ENCODE data around the gene LRRC74A.

LRRC74A gene

DNA sequence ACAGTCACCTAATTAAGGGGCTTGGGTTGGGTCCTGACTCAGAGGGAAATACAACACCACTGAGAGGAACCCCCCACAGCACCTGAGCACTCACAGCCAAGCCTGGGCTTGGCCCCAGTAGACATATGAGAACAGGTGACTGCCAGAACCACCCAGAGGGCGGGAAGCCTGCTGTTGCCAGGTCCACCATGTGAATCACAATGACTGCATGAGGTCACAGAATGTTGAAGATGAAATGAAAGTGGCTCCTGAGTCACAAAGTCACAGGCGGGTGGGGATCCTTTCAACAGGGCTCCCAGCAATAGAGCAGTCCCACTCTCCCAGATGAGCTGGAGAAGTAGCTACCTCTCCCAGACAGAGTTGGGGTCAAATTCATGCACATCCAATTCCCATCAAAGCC is at the start of gene LRRC74A:
Gene LRRC74A, plus strand, starts transcription at position 287 of the 400 bp plus-strand sequence. CDS start 290 bp downstream, outside the sequence.
- DNase-seq = no peak

DNA sequence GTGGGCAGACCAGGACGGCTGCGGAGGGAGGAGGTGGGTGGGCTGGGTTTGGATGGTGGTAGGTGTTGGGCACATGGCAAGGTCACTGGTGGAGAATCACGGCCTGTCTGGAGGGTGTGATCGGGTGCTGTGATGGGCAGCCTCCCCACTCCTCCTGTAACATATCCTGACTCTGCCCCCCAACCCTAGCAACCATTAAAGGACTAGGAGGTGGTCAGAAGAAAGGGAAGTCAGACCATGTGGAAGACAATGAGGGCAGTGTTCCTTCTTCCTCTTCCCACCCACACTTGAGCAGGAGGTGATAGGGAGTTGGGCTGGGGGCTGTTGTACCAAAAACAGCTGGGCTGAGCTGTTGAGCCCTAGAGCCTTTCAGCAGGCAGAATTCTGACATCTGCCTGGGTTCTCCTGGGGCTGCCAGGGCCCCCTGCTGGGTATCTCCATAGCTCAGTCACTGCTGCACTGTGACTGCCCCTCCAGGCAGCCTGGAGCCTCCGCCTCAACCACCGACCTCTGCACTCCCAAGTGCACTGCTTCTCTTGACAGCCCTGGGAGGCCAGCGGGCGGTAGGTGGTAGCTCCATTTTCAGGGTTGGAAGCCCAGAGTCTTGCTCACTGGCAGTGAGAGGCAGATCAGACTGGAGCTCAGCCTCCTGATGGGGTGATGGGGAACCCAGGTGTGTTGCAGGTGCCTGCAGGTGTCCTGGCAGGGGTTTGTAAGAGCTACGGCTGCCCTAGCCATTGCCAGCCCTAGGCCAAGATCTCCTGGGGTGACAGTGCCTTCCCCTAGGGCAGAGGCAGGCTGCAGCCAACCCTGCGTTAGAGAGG is 49.6 kb upstream of the LRRC74A start:
- peak in 1 of 2 experiments; percentile 23 for DNase-seq

DNA sequence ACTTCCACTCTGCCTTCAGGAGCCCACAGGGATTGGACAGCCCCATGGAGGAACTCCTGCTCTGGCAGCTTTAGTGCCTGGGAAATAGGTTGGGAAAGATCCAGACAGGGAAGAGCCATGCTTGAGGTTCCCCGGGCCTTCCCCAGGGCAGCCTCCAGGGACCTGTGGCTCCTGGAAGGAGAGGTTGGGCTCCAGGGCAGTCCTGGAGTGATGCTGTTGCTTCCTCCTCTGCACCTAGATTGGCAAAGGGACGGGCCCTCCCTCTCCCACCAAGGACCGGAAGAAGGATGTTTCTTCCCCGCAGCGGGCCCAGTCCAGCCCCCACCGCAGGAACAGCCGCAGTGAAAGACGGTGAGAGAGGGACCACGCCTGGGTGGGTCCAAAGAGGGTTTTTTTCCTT is 48.5 kb upstream of the LRRC74A start:
- no peak for DNase-seq

DNA sequence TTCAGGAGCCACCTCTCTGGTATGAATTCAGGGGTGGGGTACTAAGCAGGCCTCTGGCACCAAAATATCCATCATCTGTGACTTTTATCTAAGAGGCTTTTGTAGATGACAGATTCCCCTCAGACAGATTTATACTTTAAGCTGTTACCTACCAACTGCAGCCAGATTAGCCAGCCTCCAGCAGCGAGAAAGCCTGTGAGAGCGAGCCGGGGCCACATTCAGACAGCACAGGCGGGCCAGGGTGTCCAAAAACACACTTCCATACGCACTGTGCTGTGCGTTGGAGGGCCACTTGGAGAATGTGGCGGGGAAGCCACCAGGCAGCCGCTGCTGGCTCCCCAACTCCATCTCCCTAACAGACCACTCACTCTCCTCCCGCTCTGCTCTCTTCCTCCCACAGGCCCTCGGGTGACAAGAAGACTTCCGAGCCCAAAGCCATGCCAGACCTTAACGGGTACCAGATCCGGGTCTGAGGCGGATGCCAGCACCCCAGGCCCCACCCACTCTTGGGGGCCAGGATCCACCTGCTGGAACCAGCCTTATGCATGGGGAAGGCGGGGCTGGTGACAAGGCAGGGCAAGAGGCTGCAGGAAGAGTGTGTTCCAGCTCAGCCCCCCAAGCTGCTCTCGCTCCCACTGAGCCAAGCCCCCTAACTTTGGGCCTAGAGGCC is 47.5 kb upstream of the LRRC74A start:
- DNase-seq = no peak

DNA sequence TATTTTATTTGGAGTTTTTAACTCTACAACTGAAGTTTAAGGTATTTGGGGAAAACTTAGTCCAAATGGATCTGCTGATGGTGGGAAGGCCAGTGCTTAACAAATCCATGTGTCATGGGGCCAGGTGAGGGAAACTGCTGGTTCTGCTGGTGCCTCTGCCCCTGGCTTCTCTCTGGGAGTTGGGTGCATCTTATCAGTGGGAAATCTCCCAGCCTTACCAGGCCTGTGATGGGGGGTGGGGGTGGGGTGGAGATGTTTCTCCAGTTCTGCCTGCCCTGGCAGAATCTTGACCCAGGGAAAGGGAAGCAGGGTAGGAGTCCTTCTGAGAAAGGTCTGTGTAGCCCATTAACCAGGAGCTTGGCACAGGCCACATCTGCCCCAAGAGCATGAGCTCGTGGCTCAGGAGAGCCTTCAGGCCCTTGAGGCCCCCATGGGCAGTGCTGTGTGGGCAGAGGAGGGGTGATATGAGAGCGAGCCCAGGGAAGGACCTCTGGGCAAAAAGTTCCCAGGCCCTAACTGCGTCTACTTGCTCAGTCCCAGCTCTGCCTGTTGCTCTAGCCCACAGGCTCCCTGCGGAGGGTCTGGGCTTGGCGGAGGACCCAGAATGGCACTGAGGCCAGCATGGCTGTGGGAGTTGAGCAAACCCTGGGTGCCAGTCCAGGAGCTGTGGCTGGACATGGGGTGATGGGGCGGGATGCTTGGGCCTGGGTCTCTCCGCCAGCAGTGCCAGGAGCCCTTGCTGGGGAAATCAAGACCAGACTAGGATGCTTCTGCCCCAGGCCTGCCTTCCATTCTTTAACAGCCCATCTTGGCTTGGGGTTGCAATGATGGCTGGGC is 46.8 kb upstream of the LRRC74A start:
- DNase-seq = no peak

DNA sequence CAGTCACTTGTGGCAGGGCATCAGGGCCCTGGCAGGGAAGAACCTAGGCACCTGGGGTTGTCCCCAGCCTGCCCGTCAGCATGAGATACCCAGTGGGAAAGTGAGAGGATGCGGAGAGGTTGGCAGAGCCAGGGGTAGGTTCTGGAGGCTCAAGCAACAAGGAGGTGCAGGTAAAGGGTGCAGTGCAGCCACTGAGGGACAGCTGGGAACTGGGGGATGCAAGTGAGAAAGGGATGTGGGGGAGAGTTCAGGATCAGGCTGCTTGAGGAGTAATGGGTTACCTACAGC is 46.2 kb upstream of the LRRC74A start:
- no peak for DNase-seq

DNA sequence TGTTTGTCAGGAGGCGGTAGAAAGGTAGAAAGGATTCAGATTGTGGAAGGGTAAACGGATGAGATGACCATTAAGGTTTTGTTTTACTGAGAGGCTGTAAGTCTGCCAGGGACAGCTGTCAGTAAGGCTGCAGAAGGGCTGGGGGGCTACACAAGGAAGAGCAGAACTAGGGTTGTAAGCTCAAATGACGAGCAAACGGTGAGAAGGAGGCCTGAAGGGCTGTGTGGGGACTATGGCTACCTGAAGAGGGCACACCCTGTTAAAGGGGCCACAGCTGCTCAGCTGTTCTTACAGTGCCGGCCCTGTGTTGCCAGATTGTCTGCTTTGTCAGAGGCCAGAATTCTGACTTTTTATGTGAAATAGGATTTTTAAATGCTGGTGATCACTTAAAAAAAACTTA is 45.8 kb upstream of the LRRC74A start:
- DNase-seq = no peak

DNA sequence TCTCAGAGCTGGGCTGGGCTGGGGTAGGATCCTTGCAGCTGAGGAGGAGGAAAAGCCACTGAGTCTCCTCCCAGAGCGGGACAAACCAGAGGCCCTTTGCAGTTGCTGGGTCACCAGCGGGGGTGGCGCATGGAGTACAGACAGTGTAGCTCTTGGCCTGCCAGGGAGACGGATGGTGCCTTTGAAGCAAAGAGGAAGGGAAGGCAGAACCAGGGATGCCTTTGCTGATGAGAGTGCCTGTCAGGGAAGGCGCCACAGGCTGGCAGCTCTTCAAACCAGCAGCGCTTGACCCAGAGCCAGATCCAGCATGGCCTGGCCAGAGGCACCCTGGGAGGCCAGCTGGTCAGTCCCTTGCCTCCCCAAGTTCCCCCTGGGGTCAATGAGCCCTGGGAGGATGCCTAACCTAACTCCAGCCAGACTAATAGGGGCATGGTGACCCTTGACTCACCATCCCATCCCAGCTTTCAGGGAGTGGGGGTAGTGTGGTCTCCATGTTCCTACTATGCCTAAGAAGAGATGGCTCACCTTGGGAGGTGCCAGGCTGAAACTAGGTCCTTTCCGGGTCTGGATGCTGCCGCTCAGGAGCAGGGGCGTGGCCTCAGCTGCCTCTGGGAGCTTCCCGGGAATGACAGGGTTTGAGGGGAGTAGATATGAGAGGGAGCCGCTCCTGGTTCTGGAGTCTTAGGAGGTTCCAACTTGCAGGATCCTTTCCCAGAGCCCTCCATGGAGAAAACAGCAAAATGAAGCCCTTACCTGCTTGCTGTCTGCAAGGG is 45.1 kb upstream of the LRRC74A start:
- DNase-seq = no peak

DNA sequence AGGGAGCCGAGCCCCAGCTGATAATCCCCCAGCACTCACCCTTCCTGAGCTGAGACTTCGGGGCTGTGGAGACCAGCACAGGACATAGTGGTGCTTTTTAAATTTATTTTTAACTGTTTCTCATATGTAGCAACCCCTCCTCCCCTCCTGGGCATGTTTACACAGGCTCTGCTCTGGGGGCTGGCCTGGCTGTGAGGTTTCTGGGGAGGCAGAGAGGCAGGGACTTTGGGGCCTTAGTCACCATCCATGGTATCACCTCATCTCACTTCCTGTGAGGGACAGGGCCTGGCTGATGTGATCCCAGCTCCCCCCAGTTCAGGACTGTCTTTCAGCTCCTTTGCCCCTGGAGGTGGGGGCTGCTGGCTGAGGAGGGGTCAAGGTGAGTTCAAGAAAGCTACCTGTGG is 44.6 kb upstream of the LRRC74A start:
- no peak for DNase-seq

DNA sequence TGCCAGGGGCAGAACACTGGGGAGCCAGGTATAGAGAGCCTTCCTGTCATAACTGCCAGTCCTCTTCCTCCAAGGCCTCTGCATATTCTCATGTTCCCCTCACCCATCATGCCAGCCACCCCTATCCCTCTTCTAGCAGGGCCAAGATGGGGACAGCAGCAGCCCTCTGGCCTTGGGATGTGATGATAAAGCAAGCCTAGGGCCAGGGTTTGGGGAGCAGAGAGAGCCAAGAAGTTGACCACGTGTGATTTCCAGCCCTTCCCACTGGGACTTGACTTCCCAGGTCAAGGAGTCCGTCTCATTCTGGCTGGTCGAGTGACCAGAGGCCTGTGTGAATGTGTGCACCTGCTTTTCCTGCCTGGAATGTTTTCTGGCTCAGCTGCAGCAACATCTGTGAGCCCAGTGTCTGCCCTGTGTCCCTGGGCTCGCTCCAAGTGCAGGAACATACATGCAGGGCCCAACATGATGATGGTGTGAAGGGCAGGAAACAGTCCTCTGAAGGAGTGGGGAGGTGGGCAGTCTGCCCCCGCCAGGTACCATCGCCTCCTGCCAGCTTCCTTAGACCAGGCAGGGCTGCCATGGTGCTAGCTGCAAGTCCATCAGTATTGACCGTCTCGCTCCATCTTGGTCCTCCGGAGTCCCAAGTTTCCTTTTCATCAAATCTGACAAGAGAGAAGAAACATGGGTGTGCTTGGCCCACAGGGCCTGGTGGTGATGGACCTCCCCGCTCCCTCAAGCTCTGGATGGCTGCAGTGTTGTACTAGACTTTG is 43.9 kb upstream of the LRRC74A start:
- DNase-seq = no peak

DNA sequence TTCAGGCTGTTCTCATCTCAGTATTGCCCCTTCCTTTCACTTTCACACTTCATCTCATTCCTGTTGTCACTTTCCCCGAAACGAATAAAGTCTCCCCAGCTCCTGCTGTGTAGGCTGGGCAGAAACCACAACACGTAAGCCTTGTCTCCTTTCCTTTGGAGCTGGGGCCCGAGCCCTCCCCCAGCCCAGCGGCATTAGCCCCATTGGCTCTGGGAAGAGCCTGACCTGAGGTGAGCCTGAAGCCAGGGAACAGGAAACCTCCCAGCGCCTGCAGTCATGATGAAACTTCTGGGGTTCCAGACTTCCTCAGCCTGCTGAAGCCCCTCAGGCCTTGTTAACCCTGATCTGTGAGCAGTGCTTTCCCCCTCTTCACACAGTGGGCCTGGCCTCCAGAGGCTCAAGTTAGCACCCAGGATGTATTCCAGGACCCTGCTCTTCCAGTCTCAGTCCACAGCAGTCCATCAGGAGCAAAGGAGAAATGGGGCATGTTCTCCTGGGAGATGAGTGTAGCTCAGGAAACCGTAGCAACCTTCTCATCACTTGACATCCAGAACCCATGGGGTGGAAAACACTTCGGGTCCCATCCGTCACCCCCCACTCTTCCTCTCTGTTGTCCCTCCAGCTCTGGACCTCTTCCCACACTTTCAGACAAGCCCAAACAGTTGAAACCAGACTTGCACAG is 43.2 kb upstream of the LRRC74A start:
- DNase-seq = no peak

DNA sequence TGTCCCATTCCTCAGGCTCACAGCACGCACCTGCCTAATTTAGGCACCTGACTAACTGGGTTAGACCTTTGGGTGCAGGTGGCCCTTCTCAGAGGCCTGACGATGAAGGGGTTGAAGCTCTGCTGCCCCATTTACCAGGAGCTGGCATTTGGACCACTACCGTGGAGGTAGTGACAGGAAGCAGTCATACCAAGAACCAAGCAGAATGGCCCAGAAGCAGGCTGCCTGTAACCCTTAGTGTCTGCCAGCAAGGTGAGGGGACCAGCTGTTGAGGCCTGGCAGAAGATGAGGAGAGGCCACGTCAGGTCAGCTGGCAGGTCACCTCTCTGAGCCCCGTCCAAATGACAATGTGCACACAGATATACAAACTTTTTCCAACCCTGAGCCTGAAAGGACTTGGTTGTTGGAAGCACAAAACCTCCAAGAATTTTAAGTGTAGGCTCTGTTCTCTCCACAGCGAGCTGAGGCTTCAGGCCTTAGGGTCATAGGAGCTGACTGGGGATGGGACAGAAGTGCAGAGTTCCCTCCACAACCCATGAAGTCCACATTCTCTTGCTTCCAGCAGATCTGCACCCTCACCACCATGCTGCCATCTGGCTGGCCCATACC is 41.8 kb upstream of the LRRC74A start:
- no peak for DNase-seq

DNA sequence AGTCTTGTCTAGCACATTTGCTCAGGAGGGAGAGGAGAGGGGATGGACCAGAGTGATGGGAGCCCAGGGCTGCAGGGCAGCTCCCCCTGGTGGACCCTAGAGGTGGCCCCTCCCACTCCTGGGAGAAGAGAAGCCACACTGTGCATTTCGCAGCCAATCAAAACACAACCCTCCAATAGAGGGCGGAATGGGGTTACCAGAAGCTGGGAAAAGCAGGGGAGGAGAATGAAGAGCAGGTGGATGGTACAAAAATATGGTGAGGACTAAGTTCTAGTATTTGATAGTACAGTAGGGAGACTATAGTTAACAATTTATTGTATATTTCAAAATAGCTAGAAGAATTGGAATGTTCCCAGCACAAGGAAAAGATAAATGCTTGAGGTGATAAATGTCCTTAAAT is 41.3 kb upstream of the LRRC74A start:
- DNase-seq = peak; percentile 69 to 78

DNA sequence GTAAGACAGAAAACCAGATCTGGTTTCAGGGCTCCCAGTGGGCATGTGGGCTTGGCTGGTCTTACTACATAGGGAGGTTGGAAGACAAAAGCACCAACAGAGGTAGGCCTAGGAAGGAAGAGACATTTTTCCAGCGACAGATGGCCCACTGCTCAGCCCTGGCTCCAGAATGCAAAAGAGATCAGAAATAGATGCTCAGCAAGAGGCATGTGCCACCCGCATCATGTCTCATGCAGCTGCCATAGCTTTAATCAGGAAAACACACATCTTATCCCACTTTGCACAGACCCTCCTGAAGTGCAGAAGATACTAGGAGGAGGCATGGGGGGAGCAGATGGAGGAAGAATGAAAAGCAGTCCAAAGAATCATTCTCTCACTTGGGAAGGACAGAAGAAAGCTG is 39.6 kb upstream of the LRRC74A start:
- DNase-seq = no peak

DNA sequence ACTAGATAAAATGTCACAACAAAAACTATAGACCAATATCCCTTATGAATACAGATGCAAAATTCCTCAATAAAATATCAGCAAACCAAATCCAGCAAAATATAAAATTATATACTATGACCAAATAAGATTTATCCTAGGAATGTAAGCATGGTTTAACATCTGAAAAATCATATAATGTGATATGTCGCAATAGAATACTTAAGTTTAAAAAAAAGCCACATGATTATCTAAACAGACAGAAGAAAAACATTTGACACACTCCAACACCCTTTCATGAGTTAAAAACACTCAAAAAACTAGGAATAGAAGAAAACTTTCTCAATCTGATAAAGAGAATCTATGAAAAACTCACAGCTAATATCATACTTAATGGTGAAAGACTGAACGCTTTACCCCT is 33.8 kb upstream of the LRRC74A start:
- no peak for DNase-seq

DNA sequence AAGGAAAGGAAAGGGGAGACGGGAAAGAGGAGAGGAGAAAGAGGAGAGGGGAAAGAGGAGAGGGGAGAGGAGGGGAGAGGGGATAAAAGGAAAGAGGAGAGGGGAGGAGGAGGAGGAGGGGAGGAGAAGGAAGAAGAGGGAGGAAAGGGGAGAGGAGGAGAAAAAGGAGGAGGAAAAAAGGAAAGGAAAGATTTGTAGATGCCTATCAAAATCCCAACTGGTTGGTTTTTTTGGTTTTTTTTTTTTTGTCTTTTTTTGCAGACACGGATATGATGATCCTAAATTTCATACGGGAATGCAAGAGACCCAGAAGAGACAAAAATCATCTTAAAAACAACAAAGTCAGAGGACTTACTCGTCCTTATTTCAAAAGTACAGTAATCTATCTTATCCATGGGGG is 32.9 kb upstream of the LRRC74A start:
- DNase-seq = no peak

DNA sequence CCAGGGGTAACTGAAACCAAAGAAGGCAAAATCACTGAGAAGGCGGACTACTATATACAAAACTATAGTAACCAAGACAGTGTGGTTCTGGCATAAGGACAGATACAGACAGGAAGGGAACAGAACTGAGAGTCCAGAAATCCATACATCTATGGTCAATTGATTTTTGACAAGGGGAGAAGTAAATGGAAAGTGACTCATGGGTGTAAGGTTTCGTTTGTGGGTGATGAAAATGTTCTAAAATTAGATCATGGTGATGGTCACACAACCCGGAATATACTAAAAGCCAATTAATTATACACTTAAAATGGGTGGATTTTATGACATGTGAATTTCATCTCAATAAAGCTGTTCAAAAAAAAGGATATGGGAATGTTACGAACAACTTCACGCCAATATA is 32.3 kb upstream of the LRRC74A start:
- no peak for DNase-seq

DNA sequence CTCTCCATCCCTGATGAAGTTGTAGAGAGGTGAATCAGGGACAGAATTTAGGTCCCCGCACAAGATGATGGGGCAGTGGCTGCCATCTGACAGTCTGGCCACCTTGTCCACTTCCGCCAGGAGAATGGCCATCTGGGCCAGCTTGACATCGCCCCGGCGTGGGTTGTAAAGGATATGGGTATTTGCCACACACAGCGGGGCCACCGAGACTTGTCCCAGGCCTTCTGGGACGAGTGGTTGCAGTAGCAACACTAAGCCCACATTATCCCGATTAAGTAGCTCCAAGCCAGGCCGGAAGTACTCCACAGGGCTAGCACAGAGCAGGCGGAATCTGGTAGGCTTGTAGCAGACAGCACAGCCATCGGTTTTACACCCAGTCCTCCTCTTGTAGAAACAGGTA is 19.8 kb upstream of the LRRC74A start:
- DNase-seq = no peak

DNA sequence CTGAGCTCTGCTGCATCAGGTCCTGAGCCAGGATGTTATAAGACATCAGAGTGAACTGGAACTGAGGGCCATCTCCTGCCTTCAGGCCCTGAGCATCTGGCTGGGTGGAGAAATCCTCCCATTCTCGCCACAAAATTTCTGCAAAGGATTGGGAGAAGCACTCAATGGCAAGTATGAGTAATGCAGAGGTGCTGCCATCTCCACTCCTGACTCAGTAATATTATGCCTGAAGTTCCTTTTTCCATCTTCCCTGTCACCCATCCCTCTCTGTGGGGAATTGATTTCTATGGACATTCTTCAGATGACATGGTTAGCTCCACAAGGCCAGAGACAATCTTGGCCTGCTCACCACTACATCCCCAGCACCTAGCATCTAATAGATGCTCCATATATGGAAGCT is 18.2 kb upstream of the LRRC74A start:
- no peak for DNase-seq

DNA sequence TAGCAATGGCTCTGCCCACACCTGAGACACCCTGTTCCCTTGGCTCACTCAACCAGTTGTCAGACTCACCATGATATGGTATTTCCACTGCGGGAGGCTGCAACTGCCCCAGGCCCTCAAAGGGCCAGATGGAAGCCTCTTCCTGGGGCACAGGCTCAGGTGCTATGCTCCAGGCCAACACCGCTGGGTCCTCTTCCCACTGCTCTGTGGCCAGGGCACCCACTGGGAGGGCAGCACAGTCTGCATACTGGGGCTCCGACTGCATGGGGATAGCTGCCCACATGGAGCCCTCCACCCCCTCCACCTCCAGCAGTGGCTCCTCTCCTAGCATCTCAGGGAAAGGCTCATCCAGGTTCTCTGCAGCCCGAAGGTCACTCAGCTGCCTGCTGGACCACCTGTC is 17.2 kb upstream of the LRRC74A start:
- DNase-seq = no peak

DNA sequence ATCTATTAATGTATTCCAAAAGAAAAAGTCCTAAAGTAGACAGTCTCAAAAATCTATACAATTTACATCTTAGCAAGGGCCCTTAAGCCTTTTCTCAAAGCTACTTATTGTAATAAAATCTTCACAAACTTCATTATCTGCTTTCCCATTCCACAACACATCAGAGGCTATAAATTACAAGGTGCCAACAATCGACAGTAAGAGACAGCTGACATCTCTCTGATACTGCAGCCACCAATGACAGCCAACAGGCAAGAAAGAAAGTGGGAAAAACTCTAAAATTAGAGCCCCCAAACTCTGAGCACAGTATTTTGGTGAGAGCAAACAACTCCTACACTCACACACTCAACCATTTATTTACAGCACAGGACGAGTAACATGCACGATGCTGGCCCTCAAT is 15.7 kb upstream of the LRRC74A start:
- no peak for DNase-seq
